Panc1 (cell line): ENCODE measurements around the gene ZNF180.
"Not testable (repeated sequence)": the region's sequence is repeated elsewhere in the genome, so short reads cannot be mapped to it uniquely, and the experiment has no call there.

Experiments used
- CTCF ChIP-seq: fragments of 450-650 bp; IDR thresholded peaks from 2 replicates; pipeline ENCODE4 v1.5.1; 2017; ENCODE audit warnings: mild to moderate bottlenecking
- POLR2AphosphoS5 ChIP-seq: IDR thresholded peaks from 2 replicates; pipeline ENCODE4 v1.6.1; 2012; ENCODE audit warnings: mild to moderate bottlenecking, low read depth, low read length, moderate library complexity
- TCF7L2 ChIP-seq: IDR thresholded peaks from 2 replicates; pipeline ENCODE4 v1.6.1; 2011; ENCODE audit warnings: mild to moderate bottlenecking, low read depth, low read length, inconsistent platforms

- TF ChIP-seq CTCF, TCF7L2, POLR2AphosphoS5: not testable (repeated sequence)
Observed at GRCh38 chr19:44535361-44535760, 35.0 kb upstream of the ZNF180 start.
